Stimulated activated CD4-positive, alpha-beta T cell treated with anti-CD3 and anti-CD28 coated beads, Interleukin-1b, Interleukin-23, amount 100 ng/mL, for 48 hours (primary cell): ENCODE data around the gene TTLL5.
"Not testable (repeated sequence)": the region's sequence is repeated elsewhere in the genome, so short reads cannot be mapped to it uniquely, and the experiment has no call there.

Experiments
- DNase-seq: peaks from one replicate; pipeline ENCODE4 v3.0.0-alpha.2; 2020

Gene TTLL5

DNA sequence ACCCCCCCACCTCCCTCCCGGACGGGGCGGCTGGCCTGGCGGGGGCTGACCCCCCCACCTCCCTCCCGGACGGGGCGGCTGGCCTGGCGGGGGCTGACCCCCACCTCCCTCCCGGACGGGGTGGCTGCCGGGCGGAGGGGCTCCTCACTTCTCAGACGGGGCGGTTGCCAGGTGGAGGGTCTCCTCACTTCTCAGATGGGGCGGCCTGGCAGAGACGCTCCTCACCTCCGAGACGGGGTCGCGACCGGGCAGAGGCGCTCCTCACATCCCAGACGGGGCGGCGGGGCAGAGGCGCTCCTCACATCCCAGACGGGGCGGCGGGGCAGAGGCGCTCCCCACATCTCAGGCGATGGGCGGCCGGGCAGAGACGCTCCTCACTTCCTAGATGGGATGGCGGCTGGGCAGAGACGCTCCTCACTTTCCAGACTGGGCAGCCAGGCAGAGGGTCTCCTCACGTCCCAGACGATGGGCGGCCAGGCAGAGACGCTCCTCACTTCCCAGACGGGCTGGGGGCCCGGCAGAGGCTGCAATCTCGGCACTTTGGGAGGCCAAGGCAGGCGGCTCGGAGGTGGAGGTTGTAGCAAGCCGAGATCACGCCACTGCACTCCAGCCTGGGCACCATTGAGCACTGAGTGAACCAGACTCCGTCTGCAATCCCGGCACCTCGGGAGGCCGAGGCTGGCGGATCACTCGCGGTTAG, 264.2 kb downstream of the TTLL5 start:
- not testable (repeated sequence) for DNase-seq

DNA sequence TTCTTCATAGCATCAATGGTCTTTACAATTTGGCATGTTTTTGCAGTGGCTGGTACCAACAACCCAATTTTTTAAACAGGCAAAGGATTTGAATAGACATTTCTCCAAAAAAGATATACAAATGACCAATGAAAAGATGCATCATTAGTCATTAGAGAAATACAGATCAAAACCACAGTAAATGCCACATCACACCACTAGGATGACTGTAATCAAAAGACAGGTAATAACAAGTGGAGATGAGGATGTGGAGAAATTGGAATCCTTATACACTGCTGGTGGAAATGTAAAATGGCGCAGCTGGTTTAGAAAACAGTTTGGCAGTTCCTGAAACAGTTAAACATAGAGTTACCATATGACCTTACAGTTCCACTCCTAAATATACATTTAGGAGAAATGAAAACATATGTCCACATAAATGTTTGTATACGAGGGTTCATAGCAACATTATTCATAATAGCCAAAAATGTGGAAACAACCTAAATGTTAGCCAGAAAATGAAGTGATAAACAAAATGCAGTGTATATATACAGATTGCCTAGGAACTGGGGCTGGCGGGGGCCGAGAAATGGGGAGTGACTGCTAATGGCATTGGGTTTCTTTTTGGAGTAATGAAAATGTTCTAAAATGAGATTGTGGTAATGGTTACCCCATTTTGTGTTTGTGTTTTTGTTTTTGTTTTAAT, 265.5 kb downstream of the TTLL5 start:
- DNase-seq = no peak

DNA sequence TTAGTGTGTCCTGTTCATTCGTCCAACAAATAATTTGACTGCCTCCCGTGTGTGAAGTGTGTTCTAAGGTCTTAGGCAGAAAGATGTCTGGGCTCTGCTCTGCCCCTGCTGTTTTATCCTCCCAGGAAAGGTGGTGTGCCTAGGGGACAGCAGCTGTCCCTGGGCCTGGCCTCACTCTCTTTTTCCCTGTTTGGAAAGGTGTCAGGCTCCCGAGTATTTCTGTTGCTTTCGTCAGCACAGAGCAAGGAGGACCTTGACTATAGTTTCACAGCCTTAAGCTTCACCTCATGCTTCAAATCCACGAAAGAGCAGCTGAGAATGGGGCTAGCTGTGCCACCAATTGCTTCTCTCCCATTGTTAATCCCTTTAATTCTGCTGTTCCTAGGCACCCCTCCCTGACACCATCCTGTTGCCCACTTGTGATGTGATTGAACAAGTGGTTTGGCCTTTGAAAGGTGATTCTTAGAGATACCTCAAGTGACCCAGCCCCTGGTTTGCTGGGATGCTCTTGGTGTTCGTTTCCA, 266.6 kb downstream of the TTLL5 start:
- DNase-seq = no peak

DNA sequence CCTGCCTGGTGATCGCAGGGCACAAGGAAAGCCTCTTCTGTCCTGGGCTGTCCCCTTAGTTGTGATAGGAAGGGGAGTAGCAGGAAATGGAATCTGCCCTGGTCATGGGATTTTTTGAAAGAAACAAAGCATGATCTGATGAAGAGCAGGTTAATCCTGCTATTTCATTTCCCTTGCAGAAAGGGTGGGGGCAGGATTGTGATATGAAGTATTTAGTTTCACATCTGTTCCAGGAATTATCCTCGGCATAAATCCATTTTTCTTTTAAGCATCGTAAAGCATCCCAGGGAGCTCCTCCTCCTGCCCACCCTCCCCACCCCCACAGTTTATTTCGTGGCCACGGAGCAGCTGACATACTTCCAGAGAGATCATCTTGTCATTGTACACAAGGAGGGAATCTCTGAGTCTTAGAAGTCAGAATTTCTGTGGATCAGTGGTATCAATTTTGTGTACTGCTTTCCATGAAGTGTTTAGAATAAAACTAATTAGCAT, 267.7 kb downstream of the TTLL5 start:
- no peak for DNase-seq

DNA sequence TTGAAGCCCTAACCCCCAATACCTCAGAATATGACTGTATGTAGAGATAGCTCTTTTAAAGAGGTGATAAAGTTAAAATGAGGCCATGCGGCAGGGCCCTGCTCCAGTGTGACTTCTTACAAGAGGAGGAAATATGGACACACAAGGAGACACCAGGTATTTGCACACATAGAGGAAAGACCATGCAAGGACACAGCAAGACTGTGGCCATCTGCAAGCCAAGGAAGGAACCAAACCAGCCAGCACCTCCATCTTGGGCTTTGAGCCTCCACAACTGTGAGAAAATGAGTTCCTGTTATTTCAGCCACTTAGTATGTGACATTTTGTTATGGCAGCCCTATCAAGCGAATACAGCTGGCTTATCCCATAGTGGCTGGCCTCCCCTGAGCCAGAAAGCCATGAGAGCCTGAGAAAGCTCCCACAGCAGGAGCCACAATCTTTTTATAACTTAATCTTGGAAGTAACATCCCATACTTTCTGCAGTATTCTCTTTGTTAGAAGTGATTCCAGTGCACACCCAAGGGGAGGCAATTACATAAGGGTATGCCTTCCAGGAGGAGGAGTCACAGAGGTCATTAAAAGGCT, 272.8 kb downstream of the TTLL5 start:
- no peak for DNase-seq

DNA sequence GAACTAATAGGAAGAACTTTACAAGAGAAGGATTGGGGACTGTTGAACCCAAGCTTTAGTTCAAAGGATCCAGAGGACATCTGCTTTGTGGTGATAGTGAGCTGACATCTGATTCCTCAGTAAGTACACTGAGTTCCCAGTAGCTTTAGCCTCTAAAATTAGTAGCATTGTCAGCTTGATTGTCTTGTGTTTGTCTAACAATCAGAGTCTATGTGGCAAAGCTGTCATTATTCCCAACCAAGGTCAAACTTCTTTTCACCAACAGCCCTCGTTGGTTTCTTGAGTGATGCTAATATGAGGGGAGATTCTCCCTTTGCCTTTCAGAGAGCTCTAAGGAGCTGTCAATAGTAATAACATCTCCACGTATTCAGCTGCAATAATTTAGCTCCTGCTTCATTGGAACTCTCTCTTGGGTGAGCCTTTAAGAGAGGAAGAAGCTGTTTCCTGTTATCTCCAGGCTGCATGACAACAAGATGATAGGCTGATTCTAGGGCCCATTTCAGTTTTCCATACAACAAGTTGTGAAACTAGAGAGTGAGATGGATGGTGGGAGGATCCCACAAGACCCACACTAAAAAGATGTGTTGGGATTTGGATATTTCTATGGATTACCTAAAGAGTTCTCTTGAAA, 274.1 kb downstream of the TTLL5 start:
- DNase-seq = no peak

DNA sequence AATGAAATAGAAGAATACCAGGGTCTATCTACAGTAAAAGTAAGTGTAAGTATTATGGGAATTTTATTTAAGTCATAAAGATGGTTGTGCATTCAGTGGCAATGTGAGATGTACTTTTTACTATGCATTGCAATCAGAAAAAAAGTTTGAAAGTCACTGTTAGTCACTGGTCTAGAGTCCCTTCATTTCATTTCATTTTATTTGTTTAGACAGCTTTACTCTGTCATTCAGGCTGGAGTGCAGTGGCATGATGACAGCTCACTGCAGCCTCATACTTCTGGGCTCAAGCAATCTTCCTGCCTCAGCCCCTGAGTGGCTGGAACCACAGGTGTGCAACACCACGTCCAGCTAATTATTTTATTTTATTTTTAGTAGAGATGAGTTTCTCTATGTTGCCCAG, 278.2 kb downstream of the TTLL5 start:
- no peak for DNase-seq

DNA sequence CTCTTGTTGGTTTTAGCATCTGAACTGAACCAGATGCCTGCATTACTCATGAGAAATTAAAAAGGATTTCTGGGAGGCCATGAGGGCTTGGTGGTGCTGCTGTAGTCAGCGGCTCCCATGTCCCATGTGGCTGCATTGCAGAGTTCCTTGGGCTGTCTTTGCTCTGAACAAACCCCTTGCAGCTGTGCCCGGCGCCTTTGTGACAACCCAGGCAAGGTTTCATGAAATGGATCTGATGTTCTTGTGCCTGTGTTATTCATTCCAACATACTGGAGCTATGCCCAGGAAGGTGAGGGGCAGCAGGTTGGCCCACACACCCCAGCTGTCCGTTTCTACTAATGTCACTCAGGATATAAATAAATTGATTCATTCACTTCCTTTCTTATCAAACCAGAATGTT, 280.0 kb downstream of the TTLL5 start:
- no peak for DNase-seq

DNA sequence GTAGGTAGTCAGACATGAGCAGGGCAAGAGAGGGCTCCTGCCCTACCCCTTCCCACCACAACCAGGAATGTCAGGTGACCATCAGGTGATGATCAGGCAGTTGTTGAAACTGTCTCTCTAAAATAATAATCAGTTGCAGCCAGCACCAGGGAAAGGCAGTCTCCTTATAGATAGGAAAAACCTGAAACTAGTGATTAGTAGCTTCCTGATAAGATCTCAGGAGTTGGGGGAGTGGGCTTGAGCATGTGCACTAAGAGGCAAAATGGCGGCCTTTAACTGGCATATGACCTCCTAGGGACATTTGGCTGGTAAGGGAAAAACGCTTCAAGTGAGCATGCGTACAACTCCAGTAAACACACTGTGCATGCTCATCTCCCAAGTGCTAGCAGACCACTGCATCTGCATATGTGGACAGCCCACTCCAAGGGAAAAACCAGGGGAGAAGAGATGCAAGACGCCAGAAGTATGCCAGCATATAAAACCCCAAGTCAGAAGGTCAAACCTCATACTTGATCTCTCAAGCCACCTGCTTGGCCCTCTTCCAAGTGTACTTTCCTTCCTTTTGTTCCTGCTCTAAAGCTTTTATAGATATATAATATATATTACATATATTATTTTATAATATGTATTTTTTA, 283.7 kb downstream of the TTLL5 start:
- no peak for DNase-seq

DNA sequence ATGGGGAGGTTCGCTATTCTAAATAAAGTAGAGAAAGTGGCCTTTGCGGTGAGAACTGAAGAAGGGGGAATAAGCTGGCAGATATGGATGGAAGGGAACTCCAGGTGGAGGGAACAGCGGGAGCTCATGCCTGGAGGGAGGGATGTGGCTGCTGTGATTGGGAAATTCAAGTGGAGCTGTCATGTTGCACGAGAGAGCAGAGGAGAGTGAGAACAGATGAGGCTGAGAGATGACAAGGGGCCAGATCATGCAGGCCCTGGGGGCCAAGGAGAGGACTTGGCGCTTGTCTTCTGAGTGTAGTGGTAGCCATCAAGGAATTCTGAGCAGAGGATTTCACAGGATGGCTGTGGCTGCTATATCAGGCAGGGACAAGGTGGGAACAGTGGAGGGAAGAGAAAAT, 285.7 kb downstream of the TTLL5 start:
- no peak for DNase-seq

DNA sequence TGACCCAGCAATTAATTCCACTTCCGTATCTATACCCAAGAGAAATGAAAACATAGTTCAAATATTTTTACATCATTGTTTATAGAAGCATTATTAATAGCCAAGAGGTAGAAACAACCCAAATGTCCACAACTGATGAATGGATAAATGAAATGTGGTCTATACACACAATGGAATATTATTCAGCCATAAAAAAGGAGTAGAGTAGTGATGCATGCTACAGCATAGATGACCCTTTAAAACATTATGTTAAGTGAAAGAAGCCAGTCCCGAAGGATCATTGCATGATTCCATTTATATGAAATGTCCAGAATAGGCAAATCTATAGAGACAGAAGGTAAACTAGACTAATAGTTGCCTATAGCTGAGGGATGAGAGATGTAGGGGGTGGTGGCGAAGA, 291.4 kb downstream of the TTLL5 start:
- no peak for DNase-seq

DNA sequence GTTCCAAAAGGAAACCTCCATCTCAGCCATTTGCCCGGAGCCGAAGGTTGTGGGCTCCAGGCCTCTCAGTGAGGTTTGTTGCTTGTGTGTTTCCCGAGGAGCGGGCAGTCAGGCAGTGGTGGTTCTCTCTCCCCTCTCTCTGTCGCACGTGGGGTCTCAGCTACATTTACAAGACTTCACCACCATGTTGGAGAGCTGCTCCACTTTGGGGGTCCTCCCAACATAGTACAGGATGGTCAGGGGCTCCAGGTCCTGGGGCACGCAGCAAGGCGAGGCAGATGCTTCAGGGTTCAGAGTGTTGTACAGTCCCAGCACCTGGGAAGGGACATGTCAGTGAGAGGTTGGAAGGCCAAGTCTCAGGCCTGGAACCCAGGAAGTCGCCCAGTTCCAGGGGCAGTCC, 298.0 kb downstream of the TTLL5 start:
- DNase-seq = no peak

DNA sequence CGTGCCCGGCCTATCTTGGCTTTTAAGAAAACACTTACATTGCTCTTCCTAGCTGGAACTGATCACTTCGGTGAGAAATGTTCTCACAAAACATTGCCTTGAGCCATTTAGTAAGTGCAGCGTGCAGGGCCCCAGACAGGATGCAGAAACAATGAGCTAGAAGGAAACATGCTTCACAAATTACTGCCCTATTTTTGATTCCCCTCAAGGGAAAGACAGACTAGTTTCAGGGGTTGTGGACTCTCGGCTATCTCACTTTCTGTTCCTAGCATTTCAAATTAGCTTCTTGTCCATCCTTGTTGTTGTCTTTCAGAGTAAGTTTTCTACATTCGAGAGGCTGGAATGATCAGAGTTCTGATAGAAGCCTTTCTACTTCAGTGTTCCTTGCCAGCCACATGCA, 299.2 kb downstream of the TTLL5 start:
- DNase-seq = no peak

DNA sequence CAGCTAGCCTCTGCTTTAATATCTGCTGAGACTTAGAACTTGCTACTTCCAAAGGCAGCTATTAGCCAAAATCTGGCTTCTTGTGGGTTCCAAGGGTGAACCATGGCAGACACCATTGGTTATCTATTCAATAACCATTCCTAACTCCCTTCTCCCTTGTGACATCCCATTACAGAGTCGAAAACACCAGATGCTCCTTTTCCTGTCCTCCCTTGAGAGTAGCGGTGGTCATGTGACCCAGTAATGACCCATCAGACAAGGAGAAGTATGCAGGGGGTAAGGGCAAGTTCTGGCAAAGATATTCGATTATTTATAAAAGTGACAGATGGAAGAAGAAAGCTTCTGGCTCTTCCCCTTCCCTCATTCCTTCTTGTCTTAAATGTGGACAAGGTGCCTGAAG, 300.6 kb downstream of the TTLL5 start:
- no peak for DNase-seq

DNA sequence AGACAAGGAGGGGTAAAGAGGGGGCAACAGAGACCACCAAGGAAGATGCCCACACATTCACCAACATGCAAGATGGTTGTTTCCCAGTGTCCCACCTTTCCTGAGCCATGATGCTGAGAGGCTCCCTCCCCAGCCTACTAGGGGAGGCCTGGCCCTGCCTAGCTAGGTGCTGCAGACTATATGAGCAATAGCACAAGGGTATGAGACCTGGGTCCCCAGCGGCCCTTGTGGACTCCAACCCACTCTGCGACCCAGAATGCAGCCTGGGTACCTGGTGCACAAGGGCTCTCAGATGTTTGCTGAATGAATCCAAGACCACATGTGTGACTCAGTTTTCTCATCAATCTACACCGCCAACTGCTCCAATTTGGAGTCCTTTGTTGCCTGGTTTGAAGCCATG, 306.8 kb downstream of the TTLL5 start:
- DNase-seq = no peak

DNA sequence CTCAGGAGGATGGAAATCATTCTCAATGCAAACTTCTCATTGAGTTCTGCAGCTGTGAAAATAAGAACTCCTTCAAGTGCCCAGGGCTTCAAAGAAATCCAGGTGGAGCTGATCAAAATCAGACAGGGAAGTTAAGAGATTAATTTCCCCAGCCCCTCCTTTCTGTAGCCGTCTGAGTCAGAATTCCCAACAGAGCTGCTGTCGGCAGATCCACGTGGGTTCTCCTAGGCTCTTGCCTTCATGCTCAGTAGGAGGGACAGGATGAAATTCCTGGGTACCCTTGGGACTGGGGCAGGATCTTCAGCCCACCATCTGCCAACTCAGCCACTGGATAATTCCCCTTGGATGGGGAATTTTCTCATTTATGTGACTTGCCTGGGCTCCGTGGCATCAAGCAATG, 307.4 kb downstream of the TTLL5 start:
- DNase-seq = no peak

DNA sequence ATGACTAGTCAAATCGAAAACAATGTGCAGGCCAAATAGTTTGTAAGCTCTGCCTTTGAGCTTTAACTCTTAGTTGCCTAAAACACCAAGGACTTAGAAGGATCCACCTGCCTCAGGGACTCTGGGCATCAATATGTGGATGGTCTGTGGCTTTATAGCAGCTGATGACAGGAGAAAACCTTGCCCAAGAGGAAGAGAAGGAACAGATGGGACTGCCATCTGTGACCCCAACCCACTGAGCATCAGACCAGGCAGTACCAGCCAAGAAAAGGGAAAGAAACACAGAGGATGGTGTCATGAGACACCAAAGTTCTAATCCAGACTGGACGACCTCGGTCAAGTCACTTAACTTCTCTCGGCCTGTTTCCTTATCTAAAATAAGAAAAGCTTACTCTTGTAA, 308.1 kb downstream of the TTLL5 start:
- no peak for DNase-seq

DNA sequence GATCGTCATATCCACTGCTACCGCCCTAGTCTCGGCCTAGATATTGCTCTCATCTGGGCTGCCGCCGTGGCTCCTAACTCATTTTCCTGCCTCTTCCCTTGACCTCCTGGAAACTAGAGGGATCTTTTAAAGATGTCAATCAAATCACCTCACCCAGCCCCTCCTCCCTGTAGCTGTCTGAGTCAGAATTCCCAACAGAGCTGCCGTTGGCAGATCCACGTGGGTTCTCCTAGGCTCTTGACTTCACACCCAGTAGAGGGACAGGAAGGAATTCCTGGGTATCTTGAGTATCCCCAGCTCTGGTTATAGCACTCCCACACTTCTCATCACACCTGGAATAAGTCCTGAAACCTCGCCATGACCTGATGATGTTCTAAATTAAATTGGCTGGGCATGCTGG, 308.8 kb downstream of the TTLL5 start:
- DNase-seq = no peak

DNA sequence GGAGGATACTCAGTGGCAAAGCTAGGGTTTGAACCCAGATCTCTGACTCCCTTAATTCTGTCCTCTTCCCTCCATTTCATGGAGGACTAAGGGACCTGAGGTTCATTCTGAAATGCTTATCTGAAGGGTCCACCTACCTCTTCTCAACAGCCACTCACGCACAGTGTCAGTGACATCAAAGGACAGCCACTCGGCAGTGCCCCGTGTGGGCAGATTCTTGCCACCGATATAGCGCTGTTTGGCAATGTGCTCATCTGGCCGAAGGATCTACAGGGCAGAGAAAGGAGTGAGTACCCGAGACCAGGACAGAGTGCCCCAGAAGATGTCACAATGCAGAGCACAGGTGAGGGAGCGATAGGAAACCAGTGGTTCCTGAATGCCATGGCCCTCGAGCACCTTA, 309.9 kb downstream of the TTLL5 start:
- DNase-seq = no peak

DNA sequence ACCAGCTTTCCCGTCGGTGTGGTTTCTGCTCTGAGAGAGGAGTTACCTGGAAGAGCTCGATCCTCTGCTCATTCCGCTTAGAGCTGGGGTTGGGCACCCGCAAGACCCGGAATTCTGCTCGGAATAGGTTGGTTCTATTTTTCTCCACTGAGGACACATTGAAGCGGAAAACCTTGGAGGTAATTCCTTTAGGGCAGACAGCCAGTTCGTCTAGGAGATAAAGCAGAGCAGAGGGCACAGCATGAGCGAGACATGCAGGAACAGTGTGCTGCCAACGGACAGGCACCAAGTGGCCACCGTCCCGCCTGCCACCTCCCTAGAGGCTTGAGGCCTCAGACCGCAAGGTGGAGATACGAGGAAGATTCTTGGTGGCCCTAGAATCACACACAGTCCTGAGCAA, 310.5 kb downstream of the TTLL5 start:
- DNase-seq = no peak

DNA sequence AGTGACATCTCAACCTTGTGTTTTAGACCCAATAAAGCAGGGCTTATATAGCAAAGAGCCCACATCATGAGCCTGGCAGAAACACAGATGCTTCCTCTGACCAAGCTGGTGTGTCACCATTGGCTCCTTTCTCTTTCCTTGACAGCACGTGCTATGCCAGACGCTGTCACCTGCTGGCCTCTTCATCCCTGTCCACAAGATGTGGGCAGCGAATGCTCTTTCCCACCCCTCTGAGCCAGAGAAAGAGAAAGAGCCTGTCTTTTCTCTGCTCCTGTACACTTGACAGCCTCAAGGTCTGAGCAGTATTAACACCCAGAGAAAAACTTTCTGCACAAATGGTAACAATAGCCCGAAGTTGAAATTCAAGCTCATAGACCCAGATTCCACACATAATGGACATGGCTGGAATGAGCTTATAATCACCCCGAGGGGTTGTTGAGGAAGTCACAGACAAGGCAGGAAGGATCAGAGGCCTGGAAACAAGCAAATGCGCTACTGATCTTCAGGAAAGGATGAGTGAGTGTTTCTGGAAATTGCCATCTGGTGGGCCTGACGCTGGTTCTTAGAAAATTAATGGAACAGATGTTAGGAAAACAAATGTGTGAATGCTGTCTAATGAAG, 311.9 kb downstream of the TTLL5 start:
- DNase-seq = no peak

DNA sequence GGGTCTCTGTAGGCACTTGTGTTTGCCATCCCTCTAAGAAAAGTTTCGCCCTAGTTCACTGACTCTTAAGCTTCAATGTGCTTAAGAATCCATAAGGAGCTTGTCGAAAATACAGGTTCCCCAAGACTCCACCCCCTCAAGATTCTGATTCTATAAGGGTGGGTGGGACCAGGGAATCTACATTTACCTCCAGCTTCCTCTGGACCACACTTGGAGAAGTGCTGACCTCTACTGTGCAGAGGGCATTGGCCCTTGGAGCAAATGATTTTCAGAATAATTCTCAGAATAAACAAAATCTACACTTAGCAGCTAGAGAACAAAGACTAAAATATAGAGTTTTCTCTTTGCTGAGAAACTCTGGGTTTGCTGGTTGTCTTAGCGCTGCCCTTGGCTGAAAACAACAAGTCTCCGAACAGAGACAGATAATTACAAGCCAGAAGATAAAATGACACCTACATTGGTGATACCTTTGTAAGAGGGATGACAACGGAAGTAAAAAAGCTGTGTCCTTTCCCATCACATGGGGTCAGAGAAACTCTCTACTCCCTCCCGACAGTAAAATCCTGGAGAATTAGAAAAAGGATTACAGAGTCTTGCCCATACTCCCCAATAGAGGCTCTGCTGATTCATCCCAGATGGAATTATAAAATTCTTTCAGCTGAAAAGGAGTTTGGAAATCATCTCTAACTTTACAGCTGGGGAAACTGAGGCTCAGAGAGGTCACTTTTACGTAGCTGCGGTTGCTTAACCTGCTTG, 316.0 kb downstream of the TTLL5 start:
- no peak for DNase-seq
